ENCODE measurements around the gene TRIM25.

TRIM25 gene

GRCh38 chr17:56887105-56887504 lies 26.7 kb downstream of the TRIM25 start:
- Histone ChIP-seq H3K27ac (ENCODE audit: low read length) (no peak overlapping the region), H3K9ac (ENCODE audit: low read depth, low read length) (no peak overlapping the region), H3K27me3 (ENCODE audit: insufficient read depth, low read length, poor library complexity) (no peaks in the 10 kb centered on the region), H4K20me1 (ENCODE audit: insufficient read depth, low read length) (no peaks in the 10 kb centered on the region), H3K9me3 (ENCODE audit: insufficient read depth, low read length, severe bottlenecking) (peaks cover 16% of the 10 kb centered on the region), H3K36me3 (ENCODE audit: insufficient read depth, low read length) (peaks cover 51% of the 10 kb centered on the region), H3K79me2 (ENCODE audit: insufficient read depth, low read length) (no peaks in the 10 kb centered on the region), H2AFZ (ENCODE audit: low read depth, low read length) (no peak overlapping the region), H3K4me1 (ENCODE audit: insufficient read depth, low read length) (no peaks in the 10 kb centered on the region), H3K4me3 (ENCODE audit: low read depth in 1 of 2, low read length in 2 of 2) (no peak overlapping the region), H3K4me2 (ENCODE audit: insufficient read depth, low read length) (no peak overlapping the region)
- DNase-seq, result no peak
- ATAC-seq (ENCODE audit: insufficient read depth, low read depth), result no peak
- TF ChIP-seq CTCF (IDR thresholded peaks at IDR 0.05; ENCODE audit: borderline replicate concordance, extremely low read depth, low read length, poor library complexity, severe bottlenecking) (no peak), EZH2 (IDR thresholded peaks at IDR 0.05; ENCODE audit: borderline replicate concordance, low read depth, low read length, severe bottlenecking) (no peak)

DNA sequence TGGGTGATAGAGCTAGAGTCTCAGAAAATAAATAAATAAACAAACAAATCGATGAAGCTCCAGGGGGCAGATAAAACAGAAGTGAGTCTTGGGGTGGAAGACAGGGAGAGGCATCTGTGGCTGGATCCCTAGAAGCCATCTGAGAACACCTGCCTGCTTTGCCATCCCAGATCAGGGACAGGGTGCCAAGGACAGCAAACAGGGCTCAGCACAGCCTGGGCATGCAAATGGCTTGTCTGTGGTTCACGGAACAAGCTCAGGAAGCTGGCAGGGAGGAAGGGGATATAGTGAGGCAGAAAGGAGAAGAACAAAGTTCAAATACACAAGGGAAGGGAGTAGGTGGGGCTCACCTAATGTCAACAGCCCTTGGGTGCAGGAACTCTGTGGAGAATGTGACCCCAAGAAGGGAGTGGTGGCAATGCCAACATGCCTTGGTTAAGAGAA lies 27.5 kb downstream of the TRIM25 start:
- Histone ChIP-seq H3K9me3 (ENCODE audit: insufficient read depth, low read length, severe bottlenecking) (peaks cover 16% of the 10 kb centered on the region), H3K4me1 (ENCODE audit: insufficient read depth, low read length) (no peaks in the 10 kb centered on the region), H3K9ac (ENCODE audit: low read depth, low read length) (no peak overlapping the region), H4K20me1 (ENCODE audit: insufficient read depth, low read length) (no peaks in the 10 kb centered on the region), H3K27me3 (ENCODE audit: insufficient read depth, low read length, poor library complexity) (no peaks in the 10 kb centered on the region), H3K4me2 (ENCODE audit: insufficient read depth, low read length) (no peak overlapping the region), H2AFZ (ENCODE audit: low read depth, low read length) (no peak overlapping the region), H3K27ac (ENCODE audit: low read length) (no peak overlapping the region), H3K4me3 (ENCODE audit: low read depth in 1 of 2, low read length in 2 of 2) (no peak overlapping the region), H3K36me3 (ENCODE audit: insufficient read depth, low read length) (peaks cover 43% of the 10 kb centered on the region), H3K79me2 (ENCODE audit: insufficient read depth, low read length) (no peaks in the 10 kb centered on the region)
- ATAC-seq (ENCODE audit: insufficient read depth, low read depth) (no peak), DNase-seq (no peak)
- TF ChIP-seq CTCF (IDR thresholded peaks at IDR 0.05; ENCODE audit: borderline replicate concordance, extremely low read depth, low read length, poor library complexity, severe bottlenecking) (no peak), EZH2 (IDR thresholded peaks at IDR 0.05; ENCODE audit: borderline replicate concordance, low read depth, low read length, severe bottlenecking) (no peak)

DNA sequence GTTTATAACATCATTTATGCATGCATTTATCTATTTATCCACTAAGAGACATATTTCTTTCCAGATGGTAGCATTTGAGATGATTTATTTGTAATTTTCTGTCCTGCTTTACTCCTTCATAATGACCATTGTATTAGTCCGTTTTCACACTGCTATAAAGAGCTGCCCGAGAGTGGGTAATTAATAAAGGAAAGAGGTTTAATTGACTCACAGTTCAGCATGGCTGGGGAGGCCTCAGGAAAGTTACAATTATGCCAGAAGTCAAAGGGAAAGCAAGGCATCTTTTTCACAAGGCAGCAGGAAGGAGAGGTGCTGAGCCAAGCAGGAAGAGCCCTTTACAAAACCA lies 28.6 kb downstream of the TRIM25 start:
- Histone ChIP-seq H3K27ac (ENCODE audit: low read length) (no peak overlapping the region), H3K27me3 (ENCODE audit: insufficient read depth, low read length, poor library complexity) (no peaks in the 10 kb centered on the region), H3K36me3 (ENCODE audit: insufficient read depth, low read length) (peaks cover 33% of the 10 kb centered on the region), H3K9ac (ENCODE audit: low read depth, low read length) (no peak overlapping the region), H3K79me2 (ENCODE audit: insufficient read depth, low read length) (no peaks in the 10 kb centered on the region), H3K4me2 (ENCODE audit: insufficient read depth, low read length) (no peak overlapping the region), H4K20me1 (ENCODE audit: insufficient read depth, low read length) (no peaks in the 10 kb centered on the region), H2AFZ (ENCODE audit: low read depth, low read length) (no peak overlapping the region), H3K4me1 (ENCODE audit: insufficient read depth, low read length) (no peaks in the 10 kb centered on the region), H3K9me3 (ENCODE audit: insufficient read depth, low read length, severe bottlenecking) (peaks cover 16% of the 10 kb centered on the region), H3K4me3 (ENCODE audit: low read depth in 1 of 2, low read length in 2 of 2) (no peak overlapping the region)
- DNase-seq (no peak), ATAC-seq (ENCODE audit: insufficient read depth, low read depth) (no peak)
- TF ChIP-seq EZH2 (IDR thresholded peaks at IDR 0.05; ENCODE audit: borderline replicate concordance, low read depth, low read length, severe bottlenecking) (no peak), CTCF (IDR thresholded peaks at IDR 0.05; ENCODE audit: borderline replicate concordance, extremely low read depth, low read length, poor library complexity, severe bottlenecking) (no peak)

Measured in DND-41 (cell line).